Measurements from ENCODE around the gene TUSC7.

TUSC7 gene

GRCh38 chr3:116740293-116740692 is 30.7 kb downstream of the TUSC7 start:
- no peak for TF ChIP-seq CTCF (IDR thresholded peaks at IDR 0.05)
- H3K36me3 ChIP-seq = no peaks in the 10 kb centered on the region
- H3K27ac ChIP-seq = no peak overlapping the region
- intact Hi-C loops (cut with DNase I; ENCODE audit: low total_unique reads) = no loop called here
- no peaks in the 10 kb centered on the region for H3K27me3 ChIP-seq
- H3K4me1 ChIP-seq = no peaks in the 10 kb centered on the region
- DNase-seq = no peak
- H3K4me3 ChIP-seq = no peak overlapping the region
- no peaks in the 10 kb centered on the region for H3K9me3 ChIP-seq

DNA sequence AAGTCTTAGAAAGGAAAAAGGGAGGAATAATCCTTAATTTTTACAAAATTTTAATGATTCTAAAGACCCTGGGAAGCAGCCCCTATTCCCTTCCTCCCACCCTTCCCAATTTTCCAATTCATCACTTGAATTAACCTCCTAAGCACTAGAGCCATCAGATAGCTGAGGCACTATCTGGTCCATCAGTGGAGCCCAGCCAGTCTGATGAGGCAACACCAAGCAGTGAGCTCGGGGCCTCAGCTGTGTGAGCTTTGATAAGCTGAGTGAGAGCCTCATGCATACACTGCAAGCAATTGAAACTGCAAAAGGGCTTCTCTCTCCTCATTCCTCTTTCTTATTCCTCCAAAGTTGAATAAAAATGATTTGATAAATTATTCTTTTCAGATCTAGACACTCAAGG is 31.9 kb downstream of the TUSC7 start:
- no peak overlapping the region for H3K27ac ChIP-seq
- no peaks in the 10 kb centered on the region for H3K27me3 ChIP-seq
- H3K36me3 ChIP-seq = no peaks in the 10 kb centered on the region
- intact Hi-C loops (cut with DNase I; ENCODE audit: low total_unique reads) = no loop called here
- no peaks in the 10 kb centered on the region for H3K9me3 ChIP-seq
- TF ChIP-seq CTCF (IDR thresholded peaks at IDR 0.05) = no peak
- no peaks in the 10 kb centered on the region for H3K4me1 ChIP-seq
- no peak for DNase-seq
- no peak overlapping the region for H3K4me3 ChIP-seq

- no peak for TF ChIP-seq CTCF (IDR thresholded peaks at IDR 0.05)
Observed at GRCh38 chr3:116743062-116743461, 33.5 kb downstream of the TUSC7 start.

GRCh38 chr3:116749388-116749787 is 39.8 kb downstream of the TUSC7 start:
- TF ChIP-seq CTCF (IDR thresholded peaks at IDR 0.05) = no peak
- Histone ChIP-seq H3K4me3 (no peak overlapping the region), H3K36me3 (no peaks in the 10 kb centered on the region), H3K9me3 (no peaks in the 10 kb centered on the region), H3K4me1 (no peaks in the 10 kb centered on the region), H3K27ac (no peak overlapping the region), H3K27me3 (no peaks in the 10 kb centered on the region)
- intact Hi-C loops (cut with DNase I; ENCODE audit: low total_unique reads) = no loop called here
- no peak for DNase-seq

More at GRCh38 chr3:116743062-116743461, 33.5 kb downstream of the TUSC7 start:
- Histone ChIP-seq H3K27ac (no peak overlapping the region), H3K27me3 (no peaks in the 10 kb centered on the region), H3K36me3 (no peaks in the 10 kb centered on the region), H3K9me3 (no peaks in the 10 kb centered on the region), H3K4me3 (no peak overlapping the region), H3K4me1 (no peaks in the 10 kb centered on the region)
- intact Hi-C loops (cut with DNase I; ENCODE audit: low total_unique reads) = no loop called here
- DNase-seq = no peak

DNA sequence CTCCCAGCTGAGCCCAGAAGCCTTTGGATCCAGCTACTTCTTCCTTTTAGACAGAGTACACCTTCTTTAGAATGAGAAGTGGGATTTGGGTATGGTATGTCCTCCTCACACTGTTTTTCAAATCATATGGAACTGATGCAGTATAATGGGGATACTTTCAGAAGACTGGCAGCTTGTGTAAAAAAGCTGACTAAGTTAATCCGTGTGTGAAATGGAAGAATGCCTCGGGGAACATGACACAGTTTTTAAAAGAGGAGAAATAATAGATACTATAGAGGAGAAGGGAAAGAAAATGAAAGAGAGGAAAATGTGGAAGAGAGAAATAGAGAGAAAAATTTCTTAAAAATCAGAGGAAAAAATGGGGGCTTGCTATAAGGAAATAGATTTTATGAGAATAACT is 47.7 kb downstream of the TUSC7 start:
- Histone ChIP-seq H3K27me3 (peaks cover 0 to 5% of the 10 kb centered on the region in 2 donors), H3K27ac (no peak overlapping the region), H3K4me3 (no peak overlapping the region), H3K9me3 (no peaks in the 10 kb centered on the region), H3K4me1 (no peaks in the 10 kb centered on the region), H3K36me3 (no peaks in the 10 kb centered on the region)
- no peak for TF ChIP-seq CTCF (IDR thresholded peaks at IDR 0.05)
- no peak for DNase-seq
- intact Hi-C loops (cut with DNase I; ENCODE audit: low total_unique reads) = no loop called here

- no peaks in the 10 kb centered on the region for H3K36me3 ChIP-seq
- no peaks in the 10 kb centered on the region for H3K9me3 ChIP-seq
- intact Hi-C loops (cut with DNase I; ENCODE audit: low total_unique reads) = no loop called here
- no peaks in the 10 kb centered on the region for H3K4me1 ChIP-seq
- no peak for TF ChIP-seq CTCF (IDR thresholded peaks at IDR 0.05)
- no peak overlapping the region for H3K4me3 ChIP-seq
- H3K27ac ChIP-seq = no peak overlapping the region
- peaks cover 0 to 5% of the 10 kb centered on the region in 2 donors for H3K27me3 ChIP-seq
- no peak for DNase-seq
Observed at GRCh38 chr3:116759316-116759715, 49.7 kb downstream of the TUSC7 start.

All from tibial artery (tissue), 4 donors.